CD4-positive, alpha-beta T cell treated with Interferon gamma for 1 hour (primary cell): ENCODE results near the gene PAPPA2.

Experiments used
- DNase-seq: peaks from one replicate; pipeline ENCODE4 v3.0.0-alpha.2; 2020

Gene PAPPA2

GRCh38 chr1:176826265-176826664, 363.3 kb downstream of the PAPPA2 start:
- DNase-seq, result no peak

GRCh38 chr1:176829261-176829660, 366.3 kb downstream of the PAPPA2 start:
- no peak for DNase-seq

- DNase-seq, result no peak
Measured at GRCh38 chr1:176831150-176831549, 368.2 kb downstream of the PAPPA2 start.

GRCh38 chr1:176837708-176838107, 374.7 kb downstream of the PAPPA2 start:
- DNase-seq, result no peak

- DNase-seq, result no peak
Measured at GRCh38 chr1:176838276-176838995, 375.5 kb downstream of the PAPPA2 start.

GRCh38 chr1:176839216-176839615, 376.2 kb downstream of the PAPPA2 start:
- DNase-seq, result no peak

GRCh38 chr1:176841238-176841637, 378.3 kb downstream of the PAPPA2 start:
- no peak for DNase-seq

GRCh38 chr1:176843352-176844297, 380.6 kb downstream of the PAPPA2 start:
- no peak for DNase-seq

GRCh38 chr1:176847052-176847451, 384.1 kb downstream of the PAPPA2 start:
- no peak for DNase-seq

- no peak for DNase-seq
Measured at GRCh38 chr1:176849281-176849680, 386.3 kb downstream of the PAPPA2 start.

GRCh38 chr1:176850871-176851270, 387.9 kb downstream of the PAPPA2 start:
- no peak for DNase-seq

- DNase-seq, result no peak
Measured at GRCh38 chr1:176852124-176852523, 389.1 kb downstream of the PAPPA2 start.

- no peak for DNase-seq
Measured at GRCh38 chr1:176853503-176853902, 390.5 kb downstream of the PAPPA2 start.

- DNase-seq, result no peak
Measured at GRCh38 chr1:176854121-176854520, 391.1 kb downstream of the PAPPA2 start.

- no peak for DNase-seq
Measured at GRCh38 chr1:176854758-176855745, 392.1 kb downstream of the PAPPA2 start.

GRCh38 chr1:176857632-176858031, 394.7 kb downstream of the PAPPA2 start:
- DNase-seq, result no peak

GRCh38 chr1:176858433-176858916, 395.5 kb downstream of the PAPPA2 start:
- DNase-seq, result no peak

- DNase-seq, result no peak
Measured at GRCh38 chr1:176863613-176864012, 400.6 kb downstream of the PAPPA2 start.

GRCh38 chr1:176864211-176864610, 401.2 kb downstream of the PAPPA2 start:
- DNase-seq, result no peak

GRCh38 chr1:176866011-176866714, 403.2 kb downstream of the PAPPA2 start:
- DNase-seq, result no peak

GRCh38 chr1:176869577-176869976, 406.6 kb downstream of the PAPPA2 start:
- DNase-seq, result no peak

- no peak for DNase-seq
Measured at GRCh38 chr1:176876966-176877515, 414.1 kb downstream of the PAPPA2 start.
